GM12878 (cell line): ENCODE data around the gene TNNT2. TPM values are rescaled to one million over a fixed set of nuclear protein-coding genes. Genes with fewer than 3 reads are reported as not detected.

Experiments
- ATAC-seq: fragments of 200-7000 bp; cut with Tn5 transposase; 3 replicates; pipeline ENCODE4 v1.9.1; 2020; ENCODE audit warnings: mild to moderate bottlenecking, moderate library complexity
- BruUV-seq: library from RNA; stranded (reverse); fragments of 400-500 nt; replicated peaks from 2 replicates; lab custom pipeline; 2021; lab: Mats Ljungman, UMichigan
- CTCF ChIA-PET: fragments of 300-600 bp; sonication (Branson Sonifier 250); formaldehyde crosslinking; extraction: SDS; loops from one replicate; lab custom pipeline; 2021; ENCODE audit warnings: inconsistent platforms; lab: Yijun Ruan, JAX
- POLR2A ChIA-PET: fragments of 350-600 bp; formaldehyde crosslinking; extraction: SDS; loops from one replicate; lab custom pipeline; 2021; ENCODE audit warnings: inconsistent platforms; lab: Charles Lee
- RAD21 ChIA-PET: fragments of 300-600 bp; sonication (Branson Sonifier 250); formaldehyde crosslinking; loops from one replicate; lab custom pipeline; 2023; ENCODE audit warnings: antibody characterized with exemption; ENCODE audit not compliant: unreplicated experiment; lab: Charles Lee
- SMC1A ChIA-PET: fragments of 300-600 bp; sonication (Branson Sonifier 250); formaldehyde crosslinking; loops from one replicate; lab custom pipeline; 2023; ENCODE audit not compliant: unreplicated experiment, uncharacterized antibody; lab: Charles Lee
- DNase-seq: peaks from one replicate; pipeline ENCODE4 v3.0.0-alpha.2; 2011; ENCODE audit warnings: low read depth, low spot score
- FAIRE-seq: peaks from 3 replicates; lab custom pipeline; 2011; peaks lifted over from hg19 to GRCh38; lab: Jason Lieb, UNC
- H2AFZ ChIP-seq: 2 replicates; pipeline ENCODE4 v1.6.0; 2011; ENCODE audit warnings: low read depth, low read length, control low read depth; ENCODE audit not compliant: control insufficient read depth
- H3K27ac ChIP-seq: 2 replicates; pipeline ENCODE4 v1.5.1; 2011; ENCODE audit warnings: control low read depth; ENCODE audit not compliant: control insufficient read depth, insufficient read depth
- H3K27me3 ChIP-seq, 2 experiments: replicated peaks in 1 of 2; 2 replicates each; pipeline versions ENCODE4 v1.6.0 to v1.6.1; 2011; ENCODE audit warnings: low read length in 1 of 2; ENCODE audit not compliant: control insufficient read depth in 2 of 2, insufficient read depth in 2 of 2
- H3K36me3 ChIP-seq, 2 experiments: 2 replicates each; pipeline ENCODE4 v1.5.1; 2011; ENCODE audit warnings: low read length in 1 of 2; ENCODE audit not compliant: control insufficient read depth in 2 of 2, insufficient read depth in 2 of 2
- H3K4me1 ChIP-seq: 2 replicates; pipeline ENCODE4 v1.6.1; 2011; ENCODE audit warnings: mild to moderate bottlenecking, low read length, moderate library complexity, mixed read lengths; ENCODE audit not compliant: control insufficient read depth, insufficient read depth
- H3K4me2 ChIP-seq: 2 replicates; pipeline ENCODE4 v1.6.0; 2011; ENCODE audit warnings: control low read depth; ENCODE audit not compliant: control insufficient read depth, insufficient read depth
- H3K4me3 ChIP-seq: fragments of 200-600 bp; sonication (generic); 2 replicates; pipeline ENCODE4 v1.5.1; 2016
- H3K79me2 ChIP-seq: 2 replicates; pipeline ENCODE4 v1.6.0; 2011; ENCODE audit warnings: low read length; ENCODE audit not compliant: control insufficient read depth, insufficient read depth
- H3K9ac ChIP-seq: 2 replicates; pipeline ENCODE4 v1.8.0; 2011; ENCODE audit warnings: low read length, control low read depth, mixed read lengths; ENCODE audit not compliant: control insufficient read depth, insufficient read depth
- H3K9me3 ChIP-seq: replicated peaks from 3 replicates; pipeline ENCODE4 v1.5.1; 2011; ENCODE audit warnings: mild to moderate bottlenecking, low read length; ENCODE audit not compliant: control insufficient read depth, insufficient read depth
- H4K20me1 ChIP-seq: 2 replicates; pipeline ENCODE4 v1.6.0; 2011; ENCODE audit not compliant: control insufficient read depth, insufficient read depth
- HSF1 ChIP-seq: fragments of 150-350 bp; IDR thresholded peaks from 2 replicates; pipeline ENCODE4 v1.6.1; 2014; ENCODE audit warnings: mild to moderate bottlenecking, low read depth, low read length
- IRF4 ChIP-seq: IDR thresholded peaks from 2 replicates; pipeline ENCODE4 v1.6.1; 2011; ENCODE audit warnings: low read depth, low read length
- RAD51 ChIP-seq: fragments of 450-650 bp; IDR thresholded peaks from 2 replicates; pipeline ENCODE4 v1.6.1; 2016; ENCODE audit warnings: moderate library complexity, mild to moderate bottlenecking, inconsistent platforms
- ZBTB11 ChIP-seq: fragments of 450-650 bp; formaldehyde crosslinking; IDR thresholded peaks from 2 replicates; pipeline ENCODE4 v1.5.0; 2022; ENCODE audit warnings: mild to moderate bottlenecking, missing genetic modification characterization
- WGBS: methylation state at CpG from one replicate; pipeline ENCODE4 v1.1.6; 2016; ENCODE audit warnings: low lambda C conversion rate; ENCODE audit not compliant: insufficient replicate concordance, insufficient coverage; ENCODE audit errors: missing lambda C conversion rate; 5-methylcytosine and 5-hydroxymethylcytosine counted together
- in situ Hi-C: fragments of 300-500 bp; cut with MboI; formaldehyde crosslinking; loops from 9 replicates; pipeline ENCODE4 v1.14.3; 2018; ENCODE audit warnings: mixed read lengths
- intact Hi-C: fragments of 100-400 bp; cut with micrococcal nuclease; formaldehyde crosslinking; loops from one replicate; pipeline ENCODE4 v1.14.2; 2022; ENCODE audit not compliant: unreplicated experiment
- polyA plus RNA-seq, 11 experiments: library from polyadenylated mRNA; depleted of rRNA in 4 of 11; unstranded in 6 of 11; stranded (reverse) in 5 of 11; fragments of >200 nt; fragmentation: Nextera tagmentation in 4 of 11; fragmentation: Illumina TruSeq in 1 of 11; extraction: Ambion mirVana in 4 of 11; extraction: Trizol in 1 of 11; gene quantifications; 1 replicate in 1 of 11; 2 replicates in 10 of 11; pipeline versions ENCODE4 v1.2.1 to v1.2.3, GENCODE V29; 2011 to 2016; ENCODE audit warnings: inconsistent platforms in 2 of 11, missing spikeins in 2 of 11, low read depth in 1 of 11
- total RNA-seq, 4 experiments: library from RNA; depleted of rRNA in 3 of 4; stranded (reverse); fragments of >200 nt in 3 of 4; fragmentation: Illumina TruSeq in 1 of 4; extraction: Trizol in 1 of 4; gene quantifications; 2 replicates each; pipeline versions ENCODE4 v1.2.1 to v1.2.3, GENCODE V29; 2013 to 2021

Gene TNNT2
- total and polyA plus RNA-seq, 10 of the 15 experiments (the other 5 are each of a cell fraction or from before 2014, with no cell fraction given): 2.2 TPM; not detected in 9

- Histone ChIP-seq H3K4me3 (no peak overlapping the region), H3K4me1 (no peaks in the 10 kb centered on the region), H3K27me3 (peaks cover 0 to 4% of the 10 kb centered on the region in 2 experiments; a peak in 2 of 4 replicates), H4K20me1 (no peaks in the 10 kb centered on the region), H3K9me3 (no peaks in the 10 kb centered on the region), H3K79me2 (no peaks in the 10 kb centered on the region), H3K36me3 (no peaks in the 10 kb centered on the region), H2AFZ (no peak overlapping the region), H3K27ac (no peak overlapping the region), H3K9ac (no peak overlapping the region), H3K4me2 (no peak overlapping the region)
- 0% methylated on average over 4 of the region's 4 CpGs for WGBS
- no TSS peak for BruUV-seq
- no peak for FAIRE-seq
- ATAC-seq: no peak
- DNase-seq: no peak
- in situ Hi-C loops: no loop called here
- RAD21 ChIA-PET: no interaction called here
- CTCF ChIA-PET: no interaction called here
- SMC1A ChIA-PET: no interaction called here
- POLR2A ChIA-PET: no interaction called here
- no peak for TF ChIP-seq IRF4
- no peak for TF ChIP-seq RAD51
- no peak for TF ChIP-seq HSF1
- intact Hi-C loops: no loop called here
These were observed 47.7 kb downstream of the TNNT2 start for GRCh38 chr1:201329801-201330200.

- ATAC-seq (no peak), DNase-seq (no peak), FAIRE-seq (no peak)
- H3K36me3 ChIP-seq: no peaks in the 10 kb centered on the region
- H3K27ac ChIP-seq: no peak overlapping the region
- H3K4me3 ChIP-seq: no peak overlapping the region
- H3K9me3 ChIP-seq: no peaks in the 10 kb centered on the region
- no peaks in the 10 kb centered on the region for H3K79me2 ChIP-seq
- CTCF ChIA-PET: no interaction called here
- no peaks in the 10 kb centered on the region for H3K4me1 ChIP-seq
- SMC1A ChIA-PET: interaction anchor here (1.0 kb wide), 1 partner anchor 78 kb away, joined by 3 read pairs; no protein-coding TSS in a partner anchor
- POLR2A ChIA-PET: no interaction called here
- no peaks in the 10 kb centered on the region for H4K20me1 ChIP-seq
- H2AFZ ChIP-seq: no peak overlapping the region
- no peak for TF ChIP-seq ZBTB11
- intact Hi-C loops (no loop called here), in situ Hi-C loops (no loop called here)
- no peak overlapping the region for H3K4me2 ChIP-seq
- BruUV-seq: no TSS peak
- H3K27me3 ChIP-seq: peaks cover 3 to 4% of the 10 kb centered on the region in 2 experiments; a peak in 2 of 4 replicates
- WGBS: 48% methylated on average over 2 of the region's 2 CpGs
- RAD21 ChIA-PET: no interaction called here
- no peak overlapping the region for H3K9ac ChIP-seq
These were observed 48.2 kb downstream of the TNNT2 start for GRCh38 chr1:201329286-201329685.
